Measurements from ENCODE around the gene C15orf40.
A peak's percentile ranks its signal among the peaks of the same experiment; 100 is the strongest.

The C15orf40 gene

DNA sequence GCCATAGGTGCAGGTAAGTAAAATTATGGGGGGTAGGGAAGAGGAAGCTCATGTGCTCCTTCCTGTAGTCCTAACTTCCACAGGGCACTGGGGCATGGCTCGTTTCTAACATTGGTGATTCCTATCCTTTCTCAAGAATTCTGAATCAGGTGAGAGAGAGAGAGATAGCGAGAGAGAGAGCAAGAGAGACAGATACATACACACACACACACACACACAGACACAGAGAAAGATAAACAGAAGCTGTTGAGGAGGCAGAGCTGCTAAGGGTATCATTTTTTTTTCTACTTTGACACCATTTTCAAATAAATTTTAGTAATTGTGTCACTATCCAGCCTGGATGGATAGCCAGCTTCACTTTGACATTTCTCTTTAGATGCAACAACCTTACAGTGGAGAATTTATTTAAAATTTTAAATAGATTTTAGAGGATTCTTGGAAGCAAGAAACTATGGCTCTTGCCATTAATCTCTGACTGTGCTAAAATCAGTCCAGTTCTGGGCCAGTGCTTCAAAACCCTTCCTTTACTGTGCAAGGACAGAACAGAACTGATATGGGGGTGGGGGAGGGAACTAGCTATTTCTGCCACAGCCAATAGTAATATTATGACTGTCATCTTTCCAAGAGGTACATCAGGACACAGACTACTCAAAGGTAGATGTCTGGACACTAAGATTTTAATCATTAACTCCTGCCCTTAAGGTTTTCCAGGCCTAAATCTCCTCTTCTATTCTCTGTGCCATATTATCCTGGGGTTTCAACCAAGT lies 40.0 kb downstream of the C15orf40 start:
- no peak for TF ChIP-seq GATA2 (IDR thresholded peaks at IDR 0.05; ENCODE audit: low read depth, low read length)
- no peak for TF ChIP-seq GATA3 (IDR thresholded peaks at IDR 0.05; ENCODE audit: low read depth, low read length)

GRCh38 chr15:82970696-82971095 lies 40.7 kb downstream of the C15orf40 start:
- TF ChIP-seq GATA3 (IDR thresholded peaks at IDR 0.05; ENCODE audit: low read depth, low read length) (no peak), GATA2 (IDR thresholded peaks at IDR 0.05; ENCODE audit: low read depth, low read length) (peak; percentile 55; the same call in 1 of the 2 replicates)

DNA sequence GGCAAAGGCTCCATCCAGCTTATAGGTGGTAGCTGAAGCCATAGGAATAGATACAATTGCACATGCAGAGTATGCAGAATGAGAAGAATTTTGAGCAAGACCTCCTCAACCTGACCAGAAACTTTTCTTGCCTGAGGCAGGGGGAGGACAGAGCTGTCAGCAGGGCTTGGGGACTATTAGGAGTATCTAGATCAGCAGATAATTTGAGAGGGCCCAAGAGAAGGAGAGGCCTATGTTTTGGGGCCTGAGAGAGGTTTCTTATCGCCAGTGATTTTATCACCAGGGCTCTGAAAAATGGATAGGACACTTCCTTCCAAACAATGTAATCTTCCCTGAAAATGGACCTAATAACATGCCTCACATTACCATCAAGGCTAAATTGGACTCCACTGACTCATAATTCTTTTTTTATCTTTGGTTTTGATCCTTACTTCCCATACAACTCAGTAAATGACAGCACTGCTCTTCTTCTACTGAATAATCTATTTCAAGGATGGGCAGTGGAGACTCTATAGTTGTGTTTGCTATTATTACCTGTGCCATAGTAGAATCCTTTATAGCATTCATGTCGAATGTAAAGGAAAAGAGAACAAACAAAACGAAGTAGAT lies 41.3 kb downstream of the C15orf40 start:
- peak; percentile 89; the same call in 1 of the 2 replicates for TF ChIP-seq GATA3 (IDR thresholded peaks at IDR 0.05; ENCODE audit: low read depth, low read length)
- peak; percentile 96 for TF ChIP-seq GATA2 (IDR thresholded peaks at IDR 0.05; ENCODE audit: low read depth, low read length)

DNA sequence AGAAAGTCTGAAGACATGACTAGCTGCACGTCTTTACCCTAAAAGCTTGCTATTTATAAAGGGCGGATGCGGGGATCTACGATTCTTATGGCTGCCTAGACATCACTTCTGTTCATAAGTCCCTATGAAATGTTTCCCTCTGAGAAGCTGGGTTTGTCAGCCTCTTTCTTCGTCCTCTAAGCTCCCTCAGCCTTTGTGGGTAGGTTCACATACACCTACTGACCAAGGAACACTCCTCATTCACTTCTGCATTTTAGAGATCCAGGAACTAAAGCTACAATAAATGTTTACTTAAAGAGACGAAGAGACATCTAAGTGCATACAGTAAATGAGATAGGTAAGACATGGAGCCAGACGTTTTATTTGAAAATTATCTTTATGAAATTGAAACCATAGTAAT lies 42.1 kb downstream of the C15orf40 start:
- TF ChIP-seq GATA2 (IDR thresholded peaks at IDR 0.05; ENCODE audit: low read depth, low read length) (no peak), GATA3 (IDR thresholded peaks at IDR 0.05; ENCODE audit: low read depth, low read length) (no peak)

DNA sequence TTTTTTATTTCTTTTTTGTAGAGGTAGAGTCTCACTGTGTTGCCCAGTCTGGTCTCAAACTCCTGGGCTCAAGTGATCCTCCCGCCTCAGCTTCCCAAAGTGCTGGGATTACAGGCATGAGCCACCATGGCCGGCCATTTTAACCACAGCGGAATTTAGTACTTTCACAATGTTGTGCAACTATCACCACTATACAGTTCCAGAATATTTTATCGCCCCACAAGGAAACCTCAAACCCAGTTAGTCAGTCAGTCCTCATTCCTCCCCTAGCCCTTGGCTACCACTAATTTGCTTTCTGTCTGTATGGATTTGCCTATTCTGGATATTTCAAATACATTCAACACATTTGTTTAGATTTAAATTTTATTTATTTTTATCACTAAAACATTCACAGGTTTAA lies 43.4 kb downstream of the C15orf40 start:
- TF ChIP-seq GATA3 (IDR thresholded peaks at IDR 0.05; ENCODE audit: low read depth, low read length), result no peak
- no peak for TF ChIP-seq GATA2 (IDR thresholded peaks at IDR 0.05; ENCODE audit: low read depth, low read length)

DNA sequence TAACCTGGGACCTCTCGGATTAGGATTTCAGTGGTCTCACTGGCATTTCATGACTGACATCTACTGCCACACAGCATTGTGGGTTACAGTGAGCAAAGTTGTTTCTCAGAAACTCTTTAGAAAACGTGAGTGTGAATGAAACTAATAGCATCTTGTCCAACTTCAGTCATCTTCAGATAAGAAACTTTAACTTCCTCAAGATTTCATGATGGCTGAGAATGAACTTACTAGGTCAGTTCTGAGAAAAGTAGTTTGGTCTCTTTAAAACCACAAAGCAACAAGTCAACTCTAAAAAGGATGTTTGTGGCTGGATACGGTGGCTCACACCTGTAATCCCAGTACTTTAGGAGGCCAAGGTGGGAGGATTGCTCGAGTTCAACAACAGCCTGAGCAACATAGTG lies 44.8 kb downstream of the C15orf40 start:
- TF ChIP-seq GATA2 (IDR thresholded peaks at IDR 0.05; ENCODE audit: low read depth, low read length) (no peak), GATA3 (IDR thresholded peaks at IDR 0.05; ENCODE audit: low read depth, low read length) (no peak)

- TF ChIP-seq GATA2 (IDR thresholded peaks at IDR 0.05; ENCODE audit: low read depth, low read length) (no peak), GATA3 (IDR thresholded peaks at IDR 0.05; ENCODE audit: low read depth, low read length) (no peak)
These were observed 46.5 kb downstream of the C15orf40 start for GRCh38 chr15:82964890-82965289.

GRCh38 chr15:82963471-82964341 lies 47.7 kb downstream of the C15orf40 start:
- TF ChIP-seq GATA2 (IDR thresholded peaks at IDR 0.05; ENCODE audit: low read depth, low read length) (no peak), GATA3 (IDR thresholded peaks at IDR 0.05; ENCODE audit: low read depth, low read length) (no peak)

GRCh38 chr15:82960766-82961165 lies 50.7 kb downstream of the C15orf40 start:
- TF ChIP-seq GATA3 (IDR thresholded peaks at IDR 0.05; ENCODE audit: low read depth, low read length) (no peak), GATA2 (IDR thresholded peaks at IDR 0.05; ENCODE audit: low read depth, low read length) (no peak)

- no peak for TF ChIP-seq GATA3 (IDR thresholded peaks at IDR 0.05; ENCODE audit: low read depth, low read length)
- TF ChIP-seq GATA2 (IDR thresholded peaks at IDR 0.05; ENCODE audit: low read depth, low read length), result no peak
These were observed 52.0 kb downstream of the C15orf40 start for GRCh38 chr15:82959423-82959822.

DNA sequence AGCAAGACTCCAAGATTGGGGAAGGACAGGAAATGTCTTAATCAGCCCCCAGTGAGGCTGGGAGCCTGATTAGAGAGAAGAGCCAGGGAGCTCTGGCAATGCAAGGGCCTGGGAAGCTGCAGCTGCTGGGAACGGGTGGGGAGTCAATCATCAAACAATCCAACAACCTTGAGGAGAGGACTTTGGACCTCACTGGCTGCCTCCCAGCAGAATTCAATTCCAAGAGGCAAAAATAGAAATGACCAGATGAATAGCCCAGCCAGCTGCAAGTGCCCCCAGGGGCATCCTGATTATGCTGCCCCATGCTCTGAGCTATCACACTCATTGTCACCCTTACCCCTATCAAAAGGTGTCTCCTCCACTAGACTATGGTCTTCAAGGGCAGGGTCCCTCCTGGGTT lies 52.8 kb downstream of the C15orf40 start:
- no peak for TF ChIP-seq GATA3 (IDR thresholded peaks at IDR 0.05; ENCODE audit: low read depth, low read length)
- TF ChIP-seq GATA2 (IDR thresholded peaks at IDR 0.05; ENCODE audit: low read depth, low read length), result no peak

DNA sequence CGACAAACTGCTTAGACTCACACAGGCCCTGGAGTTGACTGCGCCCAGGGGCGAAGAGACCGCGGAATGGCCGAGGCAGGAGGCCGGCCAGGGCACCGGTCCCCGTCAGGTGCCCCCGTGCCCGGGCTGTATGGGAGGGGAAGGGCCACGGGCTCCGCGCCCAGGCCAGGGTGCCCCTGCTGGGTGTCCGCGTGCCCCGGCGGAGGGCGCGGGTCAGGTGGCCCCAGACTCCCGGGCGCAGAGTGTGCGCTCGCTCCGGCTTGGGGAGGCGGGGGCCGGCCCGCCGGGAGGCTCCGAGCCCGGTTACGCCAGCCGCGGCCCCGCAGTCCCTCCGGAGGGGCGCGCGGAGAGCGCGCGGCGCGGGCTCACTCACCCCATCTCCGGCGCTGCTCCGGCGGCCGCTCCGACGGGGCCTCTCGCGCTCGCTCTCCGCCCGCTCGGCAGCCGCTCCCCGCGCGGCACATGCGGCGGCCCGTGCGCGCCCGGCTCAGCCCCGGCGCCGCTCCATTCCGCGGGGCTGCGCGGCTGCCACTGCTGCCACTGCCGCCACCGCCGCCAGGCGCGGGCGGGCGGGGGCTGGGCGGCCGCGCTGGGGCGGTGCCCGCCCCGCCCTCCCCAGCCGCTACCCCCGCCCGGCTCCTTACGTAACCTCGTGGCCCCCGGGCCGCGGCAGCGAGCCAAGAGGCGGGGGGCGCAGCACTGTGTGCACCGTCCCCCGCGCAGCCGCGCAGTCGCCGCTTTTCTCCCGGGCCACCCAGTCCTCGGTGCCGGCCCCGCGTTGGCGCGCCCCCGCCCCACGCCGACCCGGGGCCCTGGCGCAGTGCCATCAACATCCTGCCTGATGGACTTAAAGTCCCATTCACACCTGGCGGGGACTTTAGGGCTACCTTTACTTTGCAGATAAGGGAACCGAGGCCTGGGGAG lies 59.0 kb downstream of the C15orf40 start, which contains the start of gene HOMER2:
TSS of gene HOMER2 (minus strand) at position 563 of the 924 bp plus-strand sequence. CDS start at position 378, 185 bp downstream.
- TF ChIP-seq GATA3 (IDR thresholded peaks at IDR 0.05; ENCODE audit: low read depth, low read length) (no peak), GATA2 (IDR thresholded peaks at IDR 0.05; ENCODE audit: low read depth, low read length) (no peak)

DNA sequence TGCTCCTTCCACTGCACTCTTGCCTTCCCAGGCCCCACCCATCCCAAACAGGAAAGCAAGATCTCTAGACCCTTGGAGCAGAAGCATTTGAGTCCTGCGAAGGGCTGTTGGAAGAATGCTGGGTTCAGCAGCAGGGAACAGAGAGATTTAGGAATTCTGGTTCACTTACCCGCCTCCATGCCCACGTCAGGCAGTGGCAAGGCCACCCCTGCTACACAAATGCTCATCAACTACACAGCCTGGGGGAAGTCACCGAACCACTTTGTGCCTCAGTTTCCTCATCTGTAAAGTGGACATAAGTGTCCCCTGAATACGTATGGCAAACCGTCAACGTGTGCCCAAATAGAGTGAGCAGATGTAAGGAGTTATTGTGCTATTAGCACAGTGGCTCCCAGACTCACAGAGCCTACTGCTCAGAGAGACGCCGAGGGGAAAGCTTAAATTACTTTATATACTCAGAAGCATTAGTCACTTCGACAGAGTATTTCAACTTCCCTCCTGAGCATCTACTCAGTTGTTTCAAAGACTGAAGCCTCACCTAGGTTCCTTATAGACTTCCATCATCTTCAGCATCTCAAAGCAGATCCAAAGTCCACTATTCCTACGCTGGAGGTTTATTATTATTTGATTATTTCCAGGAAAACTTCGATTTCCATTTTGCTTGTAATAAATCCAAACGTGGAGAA lies 59.8 kb downstream of the C15orf40 start:
- no peak for TF ChIP-seq GATA2 (IDR thresholded peaks at IDR 0.05; ENCODE audit: low read depth, low read length)
- no peak for TF ChIP-seq GATA3 (IDR thresholded peaks at IDR 0.05; ENCODE audit: low read depth, low read length)
